TTC549 (cell line): ENCODE measurements around the gene MTMR2.
"Not testable (repeated sequence)": the region's sequence is repeated elsewhere in the genome, so short reads cannot be mapped to it uniquely, and the experiment has no call there.

ENCODE experiments used
- FAIRE-seq: peaks from 2 replicates; lab custom pipeline; 2012; peaks lifted over from hg19 to GRCh38; lab: Jason Lieb, UNC

The MTMR2 gene

GRCh38 chr11:95806464-95806863 lies 117.4 kb downstream of the MTMR2 start:
- not testable (repeated sequence) for FAIRE-seq

GRCh38 chr11:95805869-95806268 lies 118.0 kb downstream of the MTMR2 start:
- no peak for FAIRE-seq

- no peak for FAIRE-seq
Measured at GRCh38 chr11:95803973-95804372, 119.9 kb downstream of the MTMR2 start.

- no peak for FAIRE-seq
Measured at GRCh38 chr11:95802806-95803205, 121.1 kb downstream of the MTMR2 start.

- FAIRE-seq = no peak
Measured at GRCh38 chr11:95800438-95800837, 123.5 kb downstream of the MTMR2 start.

- FAIRE-seq = no peak
Measured at GRCh38 chr11:95799546-95799945, 124.4 kb downstream of the MTMR2 start.

- no peak for FAIRE-seq
Measured at GRCh38 chr11:95796501-95796900, 127.4 kb downstream of the MTMR2 start.

GRCh38 chr11:95795627-95796295 lies 128.1 kb downstream of the MTMR2 start:
- no peak for FAIRE-seq

- FAIRE-seq = no peak
Measured at GRCh38 chr11:95794086-95794485, 129.8 kb downstream of the MTMR2 start.

GRCh38 chr11:95793116-95793515 lies 130.8 kb downstream of the MTMR2 start:
- FAIRE-seq = no peak

- FAIRE-seq = no peak
Measured at GRCh38 chr11:95792700-95793099, 131.2 kb downstream of the MTMR2 start.

- no peak for FAIRE-seq
Measured at GRCh38 chr11:95792200-95792599, 131.7 kb downstream of the MTMR2 start.

GRCh38 chr11:95791709-95792033 lies 132.2 kb downstream of the MTMR2 start:
- FAIRE-seq = no peak

- FAIRE-seq = no peak
Measured at GRCh38 chr11:95790933-95791708, 132.8 kb downstream of the MTMR2 start.

GRCh38 chr11:95790123-95790932 lies 133.6 kb downstream of the MTMR2 start, which contains the start of gene CEP57:
CEP57 (plus strand) TSS chr11:95790498; CDS start chr11:95790699, 201 bp downstream.
- FAIRE-seq = peak; percentile 31

GRCh38 chr11:95789506-95790122 lies 134.3 kb downstream of the MTMR2 start, which contains the start of gene FAM76B:
FAM76B (minus strand) TSS chr11:95789782; CDS start chr11:95789478, 304 bp downstream.
- peak; percentile 92 for FAIRE-seq

GRCh38 chr11:95788921-95789505 lies 134.9 kb downstream of the MTMR2 start:
- no peak for FAIRE-seq
